Fibroblast of the aortic adventitia (primary cell): ENCODE measurements around the gene MROH9. TPM values are rescaled to one million over a fixed set of nuclear protein-coding genes. Genes with fewer than 3 reads are reported as not detected.
"Not testable (repeated sequence)": the region's sequence is repeated elsewhere in the genome, so short reads cannot be mapped to it uniquely, and the experiment has no call there.

ENCODE experiments used
- DNase-seq: peaks from one replicate; pipeline ENCODE4 v3.0.0-alpha.2; 2010; ENCODE audit warnings: low read depth
- H3K4me3 ChIP-seq: 2 replicates; pipeline ENCODE4 v1.5.1; 2011; ENCODE audit warnings: low read depth, mild to moderate bottlenecking, control low read depth, low read length, moderate library complexity
- CTCF ChIP-seq: IDR thresholded peaks from 2 replicates; pipeline ENCODE4 v1.5.1; 2011; ENCODE audit warnings: mild to moderate bottlenecking, low read length, control low read depth, inconsistent platforms; ENCODE audit not compliant: insufficient read depth
- total RNA-seq: library from RNA; depleted of rRNA; stranded (reverse); fragments of >200 nt; gene quantifications from 2 replicates; pipeline ENCODE4 v1.2.3, GENCODE V29; 2012; ENCODE audit warnings: low replicate concordance

The MROH9 gene
- total RNA-seq, 1 donor, result 0.27 TPM

- H3K4me3 ChIP-seq, result no peak overlapping the region
- TF ChIP-seq CTCF, result no peak
- DNase-seq, result no peak
These were observed 26.4 kb upstream of the MROH9 start for GRCh38 chr1:170908942-170909341.

- peak; percentile 73 for DNase-seq
- H3K4me3 ChIP-seq, result no peak overlapping the region
- TF ChIP-seq CTCF, result no peak
These were observed 25.1 kb upstream of the MROH9 start for GRCh38 chr1:170910273-170910672.

GRCh38 chr1:170917373-170917772, 18.0 kb upstream of the MROH9 start:
- H3K4me3 ChIP-seq, result no peak overlapping the region
- DNase-seq, result no peak
- no peak for TF ChIP-seq CTCF

GRCh38 chr1:170924656-170925055, 10.7 kb upstream of the MROH9 start:
- DNase-seq, result peak; percentile 80

GRCh38 chr1:170927955-170928840, 7.1 kb upstream of the MROH9 start:
- TF ChIP-seq CTCF, result no peak
- no peak overlapping the region for H3K4me3 ChIP-seq
- peak; percentile 56 for DNase-seq

More at GRCh38 chr1:170924656-170925055, 10.7 kb upstream of the MROH9 start:
- H3K4me3 ChIP-seq, result not testable (repeated sequence)

GRCh38 chr1:170929412-170929834, 5.9 kb upstream of the MROH9 start:
- peak overlapping the region; percentile 36 for H3K4me3 ChIP-seq
- DNase-seq, result peak; percentile 85
- no peak for TF ChIP-seq CTCF

GRCh38 chr1:170929835-170930554, 5.3 kb upstream of the MROH9 start:
- H3K4me3 ChIP-seq, result peak overlapping the region; percentile 36
- peak; percentile 69 for TF ChIP-seq CTCF
- DNase-seq, result peak; percentile 90
